Right ventricle myocardium inferior (tissue), 1 donor: ENCODE data around the gene PRKAR1B. TPM values are rescaled to one million over a fixed set of nuclear protein-coding genes. Genes with fewer than 3 reads are reported as not detected.

Experiments used
- ATAC-seq: fragments of 200-7000 bp; cut with Tn5 transposase; one replicate; pipeline ENCODE4 v1.9.1; 2020; ENCODE audit warnings: mild to moderate bottlenecking, moderate library complexity
- DNase-seq: peaks from one replicate; pipeline ENCODE4 v3.0.0; 2021; ENCODE audit errors: missing footprints
- intact Hi-C: fragments of 100-400 bp; cut with DNase I; formaldehyde crosslinking; loops from one replicate; pipeline ENCODE4 v1.11.0; 2022
- long read RNA-seq: library from polyadenylated mRNA; unstranded; transcript quantifications from one replicate; pipeline ENCODE4 v2.0.0, GENCODE V29; 2021
- total RNA-seq: library from RNA; stranded (reverse); fragmentation: NEBNext Ultra II Directional; extraction: Animal tissue kit (Norgen Biotek cat#: 25700); gene quantifications from one replicate; pipeline ENCODE4 v1.2.1, GENCODE V29; 2021
- donor health status: DM: no; HTN: yes; CAD: no; lungs with severe emphysema.

PRKAR1B gene
- total RNA-seq = 16.7 TPM
- long read RNA-seq, transcript PRKAR1B-201 (11 exons, 2,007 nt) = major isoform, 13 of 29 reads
- long read RNA-seq, partial matches to known transcripts = 7 of 29 reads
- long read RNA-seq, other reads (novel, unspliced or antisense) = 8 of 29 reads

- ATAC-seq (no peak), DNase-seq (no peak)
- intact Hi-C loops = loop anchor here (5.0 kb wide), 1 partner anchor 60 kb away; no protein-coding TSS in a partner anchor
Observed at GRCh38 chr7:727104-727805, at the start of gene PRKAR1B. TSS of gene PRKAR1B (minus strand) at chr7:727281. CDS start at chr7:711505, 15,776 bp downstream.

- intact Hi-C loops = no loop called here
- no peak for ATAC-seq
Observed at GRCh38 chr7:776381-776780, 49.3 kb upstream of the PRKAR1B start.

GRCh38 chr7:774161-775109 lies 47.4 kb upstream of the PRKAR1B start:
- intact Hi-C loops = loop anchor here (2.0 to 5.0 kb wide), 3 partner anchors 42 to 452 kb away; no protein-coding TSS in a partner anchor
- DNase-seq (no peak), ATAC-seq (peak; percentile 56)

More at GRCh38 chr7:776381-776780, 49.3 kb upstream of the PRKAR1B start:
- no peak for DNase-seq

GRCh38 chr7:773622-773915 lies 46.5 kb upstream of the PRKAR1B start:
- ATAC-seq = no peak
- intact Hi-C loops = loop anchor here (5.0 kb wide), 1 partner anchor 41 kb away; no protein-coding TSS in a partner anchor
- DNase-seq = no peak

GRCh38 chr7:772861-773621 lies 46.0 kb upstream of the PRKAR1B start:
- no peak for ATAC-seq
- no peak for DNase-seq
- intact Hi-C loops = loop anchor here (5.0 kb wide), 1 partner anchor 41 kb away; no protein-coding TSS in a partner anchor

- intact Hi-C loops = loop anchor here (5.0 kb wide), 1 partner anchor 40 kb away; no protein-coding TSS in a partner anchor
- no peak for DNase-seq
- ATAC-seq = no peak
Observed at GRCh38 chr7:772392-772791, 45.3 kb upstream of the PRKAR1B start.

GRCh38 chr7:772005-772294 lies 44.9 kb upstream of the PRKAR1B start:
- intact Hi-C loops = loop anchor here (5.0 kb wide), 1 partner anchor 40 kb away; no protein-coding TSS in a partner anchor
- DNase-seq (no peak), ATAC-seq (no peak)

- intact Hi-C loops = loop anchor here (5.0 kb wide), 1 partner anchor 39 kb away; no protein-coding TSS in a partner anchor
- peak; percentile 81 for ATAC-seq
Observed at GRCh38 chr7:771234-772004, 44.3 kb upstream of the PRKAR1B start.

GRCh38 chr7:770741-771166 lies 43.7 kb upstream of the PRKAR1B start:
- intact Hi-C loops = loop anchor here (5.0 kb wide), 1 partner anchor 38 kb away; no protein-coding TSS in a partner anchor
- DNase-seq = no peak
- ATAC-seq = no peak

More at GRCh38 chr7:771234-772004, 44.3 kb upstream of the PRKAR1B start:
- no peak for DNase-seq

- no peak for ATAC-seq
- no peak for DNase-seq
- intact Hi-C loops = loop anchor here (5.0 kb wide), 1 partner anchor 38 kb away; no protein-coding TSS in a partner anchor
Observed at GRCh38 chr7:770336-770735, 43.3 kb upstream of the PRKAR1B start.

- DNase-seq (peak; percentile 81), ATAC-seq (peak; percentile 66)
- intact Hi-C loops = no loop called here
Observed at GRCh38 chr7:768881-769504, 41.9 kb upstream of the PRKAR1B start.

GRCh38 chr7:767941-768731 lies 41.1 kb upstream of the PRKAR1B start:
- DNase-seq (peak; percentile 72), ATAC-seq (no peak)
- intact Hi-C loops = no loop called here

GRCh38 chr7:767580-767940 lies 40.5 kb upstream of the PRKAR1B start:
- DNase-seq (peak; percentile 52), ATAC-seq (no peak)
- intact Hi-C loops = no loop called here

- ATAC-seq (no peak), DNase-seq (no peak)
- intact Hi-C loops = no loop called here
Observed at GRCh38 chr7:765383-765782, 38.3 kb upstream of the PRKAR1B start.

- DNase-seq = peak; percentile 55
- ATAC-seq = no peak
- intact Hi-C loops = no loop called here
Observed at GRCh38 chr7:763762-764161, 36.7 kb upstream of the PRKAR1B start.

- intact Hi-C loops = no loop called here
- no peak for ATAC-seq
- no peak for DNase-seq
Observed at GRCh38 chr7:762885-763284, 35.8 kb upstream of the PRKAR1B start.

GRCh38 chr7:761631-762030 lies 34.5 kb upstream of the PRKAR1B start:
- intact Hi-C loops = no loop called here
- no peak for ATAC-seq
- no peak for DNase-seq
